Cardiac muscle cell (in vitro differentiated cells and primary cell): ENCODE measurements around the gene CHAT. TPM values are rescaled to one million over a fixed set of nuclear protein-coding genes. Genes with fewer than 3 reads are reported as not detected.

Experiments used
- DNase-seq, 2 donors: peaks; one replicate each; pipeline versions ENCODE4 v3.0.0 to v3.0.0-alpha.2; 2010 to 2017; ENCODE audit warnings: low read depth in 1 of 2, low spot score in 1 of 2
- H3K27ac ChIP-seq: fragments of 200-600 bp; sonication (generic); 2 replicates; pipeline ENCODE4 v1.5.1; 2016
- H3K27me3 ChIP-seq: fragments of 200-600 bp; sonication (generic); 2 replicates; pipeline ENCODE4 v1.6.0; 2016; ENCODE audit warnings: control low read depth
- H3K36me3 ChIP-seq: fragments of 200-600 bp; sonication (generic); 2 replicates; pipeline ENCODE4 v1.5.1; 2016; ENCODE audit warnings: control low read depth
- H3K4me1 ChIP-seq: fragments of 200-600 bp; sonication (generic); 2 replicates; pipeline ENCODE4 v1.8.1; 2017; ENCODE audit warnings: low read depth, mild to moderate bottlenecking, mixed run types
- H3K4me3 ChIP-seq: fragments of 200-600 bp; sonication (generic); 2 replicates; pipeline ENCODE4 v1.5.1; 2016; ENCODE audit warnings: mild to moderate bottlenecking
- H3K9me3 ChIP-seq: fragments of 200-600 bp; sonication (generic); 2 replicates; pipeline ENCODE4 v1.5.1; 2017; ENCODE audit warnings: low read depth, mild to moderate bottlenecking, control low read depth
- polyA plus RNA-seq: library from polyadenylated mRNA; unstranded; fragments of >200 nt; fragmentation: Nextera tagmentation; extraction: Ambion mirVana; gene quantifications from 2 replicates; pipeline ENCODE4 v1.2.1, GENCODE V29; 2016
- total RNA-seq: library from RNA; depleted of rRNA; stranded (reverse); fragments of >200 nt; gene quantifications from 2 replicates; pipeline ENCODE4 v1.2.3, GENCODE V29; 2016
- TF ChIP-seq, protein P1 (sequence below): IDR thresholded peaks from 2 replicates; pipeline ENCODE4 v1.5.1; 2012; ENCODE audit warnings: low read depth, mild to moderate bottlenecking, low read length

Gene CHAT
- total and polyA plus RNA-seq, 2 experiments from 2014 or later, result not detected

DNA sequence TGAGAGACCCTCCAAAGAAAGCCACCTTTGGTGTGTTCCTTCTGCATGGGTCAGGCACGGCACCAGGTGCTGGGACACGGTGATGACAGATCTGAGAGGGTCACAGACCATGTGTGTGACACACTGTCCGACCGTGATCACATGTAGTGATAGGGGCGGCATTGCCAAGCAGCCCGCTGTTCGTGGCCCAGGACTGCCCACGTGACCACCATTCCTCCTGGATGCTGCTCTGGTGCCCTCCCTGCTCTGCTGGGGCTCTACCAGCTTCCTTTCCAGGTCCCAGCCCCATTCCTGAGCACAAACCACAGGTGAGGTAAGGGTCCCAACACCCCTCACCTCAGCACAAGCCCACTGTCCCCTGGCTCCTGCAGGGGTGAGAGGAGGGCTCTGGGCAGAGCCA lies 13.8 kb upstream of the CHAT start:
- Histone ChIP-seq H3K4me1 (no peaks in the 10 kb centered on the region), H3K4me3 (no peak overlapping the region), H3K36me3 (no peaks in the 10 kb centered on the region), H3K27me3 (peaks cover 48% of the 10 kb centered on the region), H3K27ac (no peak overlapping the region), H3K9me3 (no peaks in the 10 kb centered on the region)
- TF ChIP-seq, protein P1, sequence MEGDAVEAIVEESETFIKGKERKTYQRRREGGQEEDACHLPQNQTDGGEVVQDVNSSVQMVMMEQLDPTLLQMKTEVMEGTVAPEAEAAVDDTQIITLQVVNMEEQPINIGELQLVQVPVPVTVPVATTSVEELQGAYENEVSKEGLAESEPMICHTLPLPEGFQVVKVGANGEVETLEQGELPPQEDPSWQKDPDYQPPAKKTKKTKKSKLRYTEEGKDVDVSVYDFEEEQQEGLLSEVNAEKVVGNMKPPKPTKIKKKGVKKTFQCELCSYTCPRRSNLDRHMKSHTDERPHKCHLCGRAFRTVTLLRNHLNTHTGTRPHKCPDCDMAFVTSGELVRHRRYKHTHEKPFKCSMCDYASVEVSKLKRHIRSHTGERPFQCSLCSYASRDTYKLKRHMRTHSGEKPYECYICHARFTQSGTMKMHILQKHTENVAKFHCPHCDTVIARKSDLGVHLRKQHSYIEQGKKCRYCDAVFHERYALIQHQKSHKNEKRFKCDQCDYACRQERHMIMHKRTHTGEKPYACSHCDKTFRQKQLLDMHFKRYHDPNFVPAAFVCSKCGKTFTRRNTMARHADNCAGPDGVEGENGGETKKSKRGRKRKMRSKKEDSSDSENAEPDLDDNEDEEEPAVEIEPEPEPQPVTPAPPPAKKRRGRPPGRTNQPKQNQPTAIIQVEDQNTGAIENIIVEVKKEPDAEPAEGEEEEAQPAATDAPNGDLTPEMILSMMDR, result no peak
- DNase-seq, result no peak

DNA sequence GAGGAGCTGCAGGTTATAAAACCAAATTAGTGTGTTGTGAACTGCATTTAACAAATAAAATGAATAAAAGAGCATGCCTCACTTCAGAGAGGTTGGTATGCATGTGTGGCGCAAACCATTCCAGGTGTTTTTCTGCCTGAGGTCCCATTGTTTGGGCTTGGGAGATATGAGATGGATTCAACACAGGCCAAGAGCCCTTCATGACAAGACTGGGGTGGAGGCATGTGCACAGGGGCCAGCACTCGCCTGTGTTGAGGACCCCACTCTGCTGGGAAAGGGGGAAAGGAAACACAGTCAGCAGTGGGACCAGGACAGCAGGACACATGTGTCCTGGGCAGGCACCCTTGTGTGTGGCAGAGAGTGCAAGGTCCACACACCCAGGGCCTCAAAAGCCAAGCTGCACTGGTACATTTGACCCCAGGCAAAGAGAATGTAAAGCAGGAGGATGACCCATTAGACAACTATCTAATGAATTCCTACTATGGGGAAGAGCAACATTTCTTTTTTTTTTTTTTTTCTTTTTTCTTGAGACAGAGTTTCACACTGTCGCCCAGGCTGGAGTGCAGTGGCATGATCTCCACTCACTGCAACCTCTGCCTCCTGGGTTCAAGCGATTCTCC lies 12.9 kb upstream of the CHAT start:
- no peaks in the 10 kb centered on the region for H3K4me1 ChIP-seq
- H3K4me3 ChIP-seq, result no peak overlapping the region
- H3K36me3 ChIP-seq, result no peaks in the 10 kb centered on the region
- H3K9me3 ChIP-seq, result no peaks in the 10 kb centered on the region
- H3K27ac ChIP-seq, result no peak overlapping the region
- TF ChIP-seq, protein P1, result no peak
- peaks cover 52% of the 10 kb centered on the region for H3K27me3 ChIP-seq
- no peak for DNase-seq

DNA sequence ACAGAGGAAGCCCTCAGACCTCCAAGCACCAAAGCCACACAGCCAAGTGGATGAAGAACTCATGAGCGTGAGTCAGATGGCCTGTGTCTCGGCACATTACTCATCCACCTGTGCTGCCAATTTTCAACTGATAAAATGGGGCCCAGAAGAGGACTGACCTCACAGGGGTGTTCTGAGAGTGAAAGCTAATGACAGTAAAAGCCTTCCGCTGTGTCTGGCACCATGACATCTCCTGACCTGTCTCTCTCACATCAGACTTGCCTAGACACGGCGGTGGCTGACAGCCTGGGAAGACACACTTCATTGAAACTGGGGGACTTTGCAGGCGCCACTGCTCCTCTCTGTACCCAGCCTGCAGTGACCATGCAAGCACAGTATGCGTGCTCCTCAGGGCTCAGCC lies 12.0 kb upstream of the CHAT start:
- no peaks in the 10 kb centered on the region for H3K36me3 ChIP-seq
- no peak overlapping the region for H3K27ac ChIP-seq
- H3K4me3 ChIP-seq, result no peak overlapping the region
- no peaks in the 10 kb centered on the region for H3K4me1 ChIP-seq
- H3K27me3 ChIP-seq, result peaks cover 56% of the 10 kb centered on the region
- TF ChIP-seq, protein P1, result no peak
- no peaks in the 10 kb centered on the region for H3K9me3 ChIP-seq
- DNase-seq, result no peak

GRCh38 chr10:49602380-49603023 lies 11.3 kb upstream of the CHAT start:
- TF ChIP-seq, protein P1, result no peak
- Histone ChIP-seq H3K4me1 (no peaks in the 10 kb centered on the region), H3K9me3 (no peaks in the 10 kb centered on the region), H3K27ac (no peak overlapping the region), H3K4me3 (no peak overlapping the region), H3K36me3 (no peaks in the 10 kb centered on the region), H3K27me3 (peaks cover 61% of the 10 kb centered on the region)
- DNase-seq, result no peak

- H3K36me3 ChIP-seq, result no peaks in the 10 kb centered on the region
- TF ChIP-seq, protein P1, result no peak
- DNase-seq, result no peak
- peaks cover 6% of the 10 kb centered on the region for H3K4me1 ChIP-seq
- H3K27ac ChIP-seq, result no peak overlapping the region
- H3K27me3 ChIP-seq, result peaks cover 85% of the 10 kb centered on the region
- no peaks in the 10 kb centered on the region for H3K9me3 ChIP-seq
- no peak overlapping the region for H3K4me3 ChIP-seq
Observed at GRCh38 chr10:49605216-49605938, 8.5 kb upstream of the CHAT start.
